ENCODE results near the gene DCUN1D1.

Gene DCUN1D1

GRCh38 chr3:182925330-182925943 lies 54.9 kb downstream of the DCUN1D1 start:
- Histone ChIP-seq H3K4me1 (ENCODE audit: insufficient read depth, low read length, poor library complexity, severe bottlenecking) (peaks cover 42% of the 10 kb centered on the region), H3K9me2 (replicated peaks; ENCODE audit: low read depth, low read length) (no peaks in the 10 kb centered on the region), H3K9me3 (ENCODE audit: insufficient read depth, low read depth, low read length) (no peaks in the 10 kb centered on the region), H2AFZ (ENCODE audit: low read length) (no peak overlapping the region), H3K4me3 (ENCODE audit: low read length, poor library complexity, severe bottlenecking) (no peak overlapping the region), H4K20me1 (ENCODE audit: insufficient read depth, low read length, poor library complexity, severe bottlenecking) (no peaks in the 10 kb centered on the region), H3F3A (ENCODE audit: low read depth) (no peaks in the 10 kb centered on the region; the same call in 1 of the 2 replicates), H3K27me3 (ENCODE audit: insufficient read depth, low read length, poor library complexity, severe bottlenecking) (no peaks in the 10 kb centered on the region), H3K36me3 (ENCODE audit: insufficient read depth, low read length) (peaks cover 3% of the 10 kb centered on the region; the same call in 1 of the 2 replicates), H3K4me2 (ENCODE audit: low read depth, low read length, poor library complexity, severe bottlenecking) (peak overlapping the region; percentile 34), H3K9ac (ENCODE audit: low read depth, low read length, poor library complexity, severe bottlenecking) (peak overlapping the region; percentile 6), H3K79me2 (ENCODE audit: insufficient read depth, low read length) (peaks cover 23% of the 10 kb centered on the region; the same call in 1 of the 2 replicates)
- TF ChIP-seq EZH2phosphoT487 (IDR thresholded peaks at IDR 0.05; ENCODE audit: borderline replicate concordance): no peak
- TF ChIP-seq CTCF (conservative IDR thresholded peaks at IDR 0.05; ENCODE audit: low read length): no peak

- TF ChIP-seq CTCF (conservative IDR thresholded peaks at IDR 0.05; ENCODE audit: low read length) (no peak), EZH2phosphoT487 (IDR thresholded peaks at IDR 0.05; ENCODE audit: borderline replicate concordance) (no peak)
- Histone ChIP-seq H3K9me3 (ENCODE audit: insufficient read depth, low read depth, low read length) (no peaks in the 10 kb centered on the region), H3K36me3 (ENCODE audit: insufficient read depth, low read length) (no peaks in the 10 kb centered on the region; the same call in 1 of the 2 replicates), H4K20me1 (ENCODE audit: insufficient read depth, low read length, poor library complexity, severe bottlenecking) (no peaks in the 10 kb centered on the region), H2AFZ (ENCODE audit: low read length) (no peak overlapping the region; the same call in 1 of the 2 replicates), H3F3A (ENCODE audit: low read depth) (no peaks in the 10 kb centered on the region; the same call in 1 of the 2 replicates), H3K9ac (ENCODE audit: low read depth, low read length, poor library complexity, severe bottlenecking) (peak overlapping the region; percentile 69), H3K9me2 (replicated peaks; ENCODE audit: low read depth, low read length) (no peaks in the 10 kb centered on the region), H3K4me2 (ENCODE audit: low read depth, low read length, poor library complexity, severe bottlenecking) (peak overlapping the region; percentile 68), H3K79me2 (ENCODE audit: insufficient read depth, low read length) (peaks cover 19% of the 10 kb centered on the region), H3K4me3 (ENCODE audit: low read length, poor library complexity, severe bottlenecking) (no peak overlapping the region), H3K27me3 (ENCODE audit: insufficient read depth, low read length, poor library complexity, severe bottlenecking) (no peaks in the 10 kb centered on the region), H3K4me1 (ENCODE audit: insufficient read depth, low read length, poor library complexity, severe bottlenecking) (peaks cover 69% of the 10 kb centered on the region)
Observed at GRCh38 chr3:182921665-182922355, 58.5 kb downstream of the DCUN1D1 start.

GRCh38 chr3:182920515-182921084 lies 59.7 kb downstream of the DCUN1D1 start:
- Histone ChIP-seq H2AFZ (ENCODE audit: low read length) (peak overlapping the region; percentile 55), H3K4me2 (ENCODE audit: low read depth, low read length, poor library complexity, severe bottlenecking) (peak overlapping the region; percentile 68)

More at GRCh38 chr3:182920515-182921084, 59.7 kb downstream of the DCUN1D1 start:
- Histone ChIP-seq H3K27me3 (ENCODE audit: insufficient read depth, low read length, poor library complexity, severe bottlenecking) (no peaks in the 10 kb centered on the region), H4K20me1 (ENCODE audit: insufficient read depth, low read length, poor library complexity, severe bottlenecking) (no peaks in the 10 kb centered on the region), H3K4me1 (ENCODE audit: insufficient read depth, low read length, poor library complexity, severe bottlenecking) (peaks cover 69% of the 10 kb centered on the region), H3K36me3 (ENCODE audit: insufficient read depth, low read length) (no peaks in the 10 kb centered on the region), H3K79me2 (ENCODE audit: insufficient read depth, low read length) (peaks cover 19% of the 10 kb centered on the region), H3K4me3 (ENCODE audit: low read length, poor library complexity, severe bottlenecking) (peak overlapping the region; percentile 39), H3K9me3 (ENCODE audit: insufficient read depth, low read depth, low read length) (no peaks in the 10 kb centered on the region), H3F3A (ENCODE audit: low read depth) (no peaks in the 10 kb centered on the region; the same call in 1 of the 2 replicates), H3K9me2 (replicated peaks; ENCODE audit: low read depth, low read length) (no peaks in the 10 kb centered on the region), H3K9ac (ENCODE audit: low read depth, low read length, poor library complexity, severe bottlenecking) (peak overlapping the region; percentile 69)
- no peak for TF ChIP-seq EZH2phosphoT487 (IDR thresholded peaks at IDR 0.05; ENCODE audit: borderline replicate concordance)
- TF ChIP-seq CTCF (conservative IDR thresholded peaks at IDR 0.05; ENCODE audit: low read length): no peak

All from Loucy (cell line).